ENCODE data around the gene PCK2.

DNA sequence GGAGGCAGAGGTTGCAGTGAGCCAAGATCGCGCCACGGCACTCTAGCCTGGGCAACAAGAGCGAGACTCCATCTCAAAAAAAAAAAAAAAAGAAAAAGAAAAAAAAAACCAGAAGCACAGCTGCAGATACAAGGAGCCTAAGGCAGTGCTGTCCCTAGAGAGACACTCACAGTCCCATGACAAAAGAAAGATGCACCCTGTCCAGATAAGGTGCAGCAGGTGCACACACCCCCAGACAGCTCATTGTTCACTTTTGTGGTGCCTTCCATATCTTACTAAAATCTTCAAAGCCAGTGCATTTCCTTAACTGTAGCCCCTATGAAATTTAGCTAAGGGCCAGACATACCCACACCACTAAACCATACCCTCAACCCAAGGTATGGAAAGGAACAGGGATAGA, 28.3 kb downstream of the PCK2 start:
- TF ChIP-seq, protein P1, sequence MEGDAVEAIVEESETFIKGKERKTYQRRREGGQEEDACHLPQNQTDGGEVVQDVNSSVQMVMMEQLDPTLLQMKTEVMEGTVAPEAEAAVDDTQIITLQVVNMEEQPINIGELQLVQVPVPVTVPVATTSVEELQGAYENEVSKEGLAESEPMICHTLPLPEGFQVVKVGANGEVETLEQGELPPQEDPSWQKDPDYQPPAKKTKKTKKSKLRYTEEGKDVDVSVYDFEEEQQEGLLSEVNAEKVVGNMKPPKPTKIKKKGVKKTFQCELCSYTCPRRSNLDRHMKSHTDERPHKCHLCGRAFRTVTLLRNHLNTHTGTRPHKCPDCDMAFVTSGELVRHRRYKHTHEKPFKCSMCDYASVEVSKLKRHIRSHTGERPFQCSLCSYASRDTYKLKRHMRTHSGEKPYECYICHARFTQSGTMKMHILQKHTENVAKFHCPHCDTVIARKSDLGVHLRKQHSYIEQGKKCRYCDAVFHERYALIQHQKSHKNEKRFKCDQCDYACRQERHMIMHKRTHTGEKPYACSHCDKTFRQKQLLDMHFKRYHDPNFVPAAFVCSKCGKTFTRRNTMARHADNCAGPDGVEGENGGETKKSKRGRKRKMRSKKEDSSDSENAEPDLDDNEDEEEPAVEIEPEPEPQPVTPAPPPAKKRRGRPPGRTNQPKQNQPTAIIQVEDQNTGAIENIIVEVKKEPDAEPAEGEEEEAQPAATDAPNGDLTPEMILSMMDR (IDR thresholded peaks at IDR 0.05; ENCODE audit: insufficient read depth, low read length) = no peak
- TF ChIP-seq GABPA (IDR thresholded peaks at IDR 0.05; ENCODE audit: low read depth) = no peak
- no peak for TF ChIP-seq POLR2AphosphoS5 (IDR thresholded peaks at IDR 0.05; ENCODE audit: low read depth)
- TF ChIP-seq, protein P2, sequence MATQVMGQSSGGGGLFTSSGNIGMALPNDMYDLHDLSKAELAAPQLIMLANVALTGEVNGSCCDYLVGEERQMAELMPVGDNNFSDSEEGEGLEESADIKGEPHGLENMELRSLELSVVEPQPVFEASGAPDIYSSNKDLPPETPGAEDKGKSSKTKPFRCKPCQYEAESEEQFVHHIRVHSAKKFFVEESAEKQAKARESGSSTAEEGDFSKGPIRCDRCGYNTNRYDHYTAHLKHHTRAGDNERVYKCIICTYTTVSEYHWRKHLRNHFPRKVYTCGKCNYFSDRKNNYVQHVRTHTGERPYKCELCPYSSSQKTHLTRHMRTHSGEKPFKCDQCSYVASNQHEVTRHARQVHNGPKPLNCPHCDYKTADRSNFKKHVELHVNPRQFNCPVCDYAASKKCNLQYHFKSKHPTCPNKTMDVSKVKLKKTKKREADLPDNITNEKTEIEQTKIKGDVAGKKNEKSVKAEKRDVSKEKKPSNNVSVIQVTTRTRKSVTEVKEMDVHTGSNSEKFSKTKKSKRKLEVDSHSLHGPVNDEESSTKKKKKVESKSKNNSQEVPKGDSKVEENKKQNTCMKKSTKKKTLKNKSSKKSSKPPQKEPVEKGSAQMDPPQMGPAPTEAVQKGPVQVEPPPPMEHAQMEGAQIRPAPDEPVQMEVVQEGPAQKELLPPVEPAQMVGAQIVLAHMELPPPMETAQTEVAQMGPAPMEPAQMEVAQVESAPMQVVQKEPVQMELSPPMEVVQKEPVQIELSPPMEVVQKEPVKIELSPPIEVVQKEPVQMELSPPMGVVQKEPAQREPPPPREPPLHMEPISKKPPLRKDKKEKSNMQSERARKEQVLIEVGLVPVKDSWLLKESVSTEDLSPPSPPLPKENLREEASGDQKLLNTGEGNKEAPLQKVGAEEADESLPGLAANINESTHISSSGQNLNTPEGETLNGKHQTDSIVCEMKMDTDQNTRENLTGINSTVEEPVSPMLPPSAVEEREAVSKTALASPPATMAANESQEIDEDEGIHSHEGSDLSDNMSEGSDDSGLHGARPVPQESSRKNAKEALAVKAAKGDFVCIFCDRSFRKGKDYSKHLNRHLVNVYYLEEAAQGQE (IDR thresholded peaks at IDR 0.05; ENCODE audit: insufficient replicate concordance, low read depth) = no peak
